H1 (cell line): ENCODE measurements around the gene EPB41L4B. TPM values are rescaled to one million over a fixed set of nuclear protein-coding genes. Genes with fewer than 3 reads are reported as not detected.

Experiments used
- KDM5A ChIP-seq: fragments of 200-600 bp; IDR thresholded peaks from 2 replicates; pipeline ENCODE4 v1.7.1; 2012; ENCODE audit warnings: mild to moderate bottlenecking, low read length, inconsistent platforms, mixed read lengths
- POLR2A ChIP-seq, 2 experiments: IDR thresholded peaks; 1 replicate in 1 of 2; 2 replicates in 1 of 2; pipeline ENCODE4 v1.6.1; 2011; ENCODE audit warnings: low read depth in 2 of 2, low read length in 2 of 2, mild to moderate bottlenecking in 2 of 2; ENCODE audit errors: control extremely low read depth in 1 of 2
- RAD21 ChIP-seq, 2 experiments: IDR thresholded peaks in 1 of 2; conservative IDR thresholded peaks in 1 of 2; 2 replicates each; pipeline ENCODE4 v1.6.1; 2011; ENCODE audit warnings: low read depth in 2 of 2, low read length in 2 of 2, improper control_type of control experiment in 1 of 2, inconsistent platforms in 1 of 2, mild to moderate bottlenecking in 1 of 2, moderate library complexity in 1 of 2
- TAF7 ChIP-seq: optimal IDR thresholded peaks from 2 replicates; pipeline ENCODE3; 2011; ENCODE audit warnings: low read depth, mild to moderate bottlenecking, inconsistent platforms, low read length, moderate library complexity, borderline replicate concordance
- TCF12 ChIP-seq: IDR thresholded peaks from 2 replicates; pipeline ENCODE4 v1.6.1; 2011; ENCODE audit warnings: low read depth, mild to moderate bottlenecking, low read length
- polyA plus RNA-seq, 7 experiments: library from polyadenylated mRNA; depleted of rRNA in 3 of 7; stranded (reverse) in 5 of 7; unstranded in 2 of 7; fragments of >200 nt in 5 of 7; fragments of 200-250 nt in 2 of 7; gene quantifications; 1 replicate in 5 of 7; 2 replicates in 1 of 7; 4 replicates in 1 of 7; pipeline versions ENCODE4 v1.2.1 to v1.2.3, GENCODE V29; 2011 to 2013; ENCODE audit warnings: missing spikeins in 2 of 7, mixed read lengths in 2 of 7
- total RNA-seq: library from RNA; stranded (reverse); fragmentation: NEBNext Ultra II Directional; extraction: Animal tissue kit (Norgen Biotek cat#: 25700); gene quantifications from 2 replicates; pipeline ENCODE4 v1.2.1, GENCODE V29; 2021
- TF ChIP-seq, protein P1 (sequence below): IDR thresholded peaks from 2 replicates; pipeline ENCODE4 v1.6.1; 2011; ENCODE audit warnings: low read length, improper control_type of control experiment
- TF ChIP-seq, protein P2 (sequence below): IDR thresholded peaks from 2 replicates; pipeline ENCODE4 v1.6.1; 2012; ENCODE audit warnings: inconsistent platforms
- TF ChIP-seq, protein P3 (sequence below): IDR thresholded peaks from 2 replicates; pipeline ENCODE4 v1.6.1; 2011; ENCODE audit warnings: low read depth, mild to moderate bottlenecking, low read length; ENCODE audit not compliant: insufficient read depth

Gene EPB41L4B
- total and polyA plus RNA-seq, 2 of the 8 experiments (the other 6 are each of a cell fraction or from before 2014, with no cell fraction given): 11.9 to 25.0 TPM

DNA sequence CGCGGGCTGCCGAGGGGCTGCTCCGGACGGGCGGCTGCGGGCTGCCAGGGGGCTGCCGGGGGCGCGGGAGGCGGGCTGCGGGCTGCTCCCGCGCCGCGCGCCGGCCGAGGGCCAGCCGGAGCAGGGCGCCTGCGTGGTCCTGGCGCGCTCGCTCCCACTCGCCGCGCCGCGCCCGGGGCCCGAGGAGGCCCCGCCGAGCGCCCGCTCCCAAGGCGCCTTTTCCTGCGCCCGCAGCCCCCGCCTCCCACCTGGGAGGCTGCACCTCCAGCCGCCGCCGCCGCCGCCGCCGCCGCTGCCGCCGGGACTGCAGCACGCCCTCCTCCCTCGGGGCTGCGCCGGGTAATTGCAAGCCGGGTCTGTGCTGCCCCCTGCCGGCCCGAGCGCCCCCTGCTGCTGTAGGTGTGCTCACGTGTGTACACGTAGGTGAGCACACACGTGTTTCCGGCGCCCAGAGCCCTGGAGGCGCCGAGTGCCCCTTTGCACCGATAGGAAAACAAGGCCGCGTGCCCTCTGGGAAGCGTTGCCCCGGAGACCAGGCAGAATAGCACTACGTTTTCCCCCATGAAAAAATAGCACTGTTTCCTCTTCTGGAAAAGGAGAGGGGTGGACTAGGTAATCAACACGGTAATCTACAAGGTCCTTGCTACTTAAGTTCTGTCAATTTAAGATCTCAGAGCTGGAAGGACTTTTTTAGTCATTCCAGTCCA is at the start of gene EPB41L4B (continued):
- TF ChIP-seq, protein P1, sequence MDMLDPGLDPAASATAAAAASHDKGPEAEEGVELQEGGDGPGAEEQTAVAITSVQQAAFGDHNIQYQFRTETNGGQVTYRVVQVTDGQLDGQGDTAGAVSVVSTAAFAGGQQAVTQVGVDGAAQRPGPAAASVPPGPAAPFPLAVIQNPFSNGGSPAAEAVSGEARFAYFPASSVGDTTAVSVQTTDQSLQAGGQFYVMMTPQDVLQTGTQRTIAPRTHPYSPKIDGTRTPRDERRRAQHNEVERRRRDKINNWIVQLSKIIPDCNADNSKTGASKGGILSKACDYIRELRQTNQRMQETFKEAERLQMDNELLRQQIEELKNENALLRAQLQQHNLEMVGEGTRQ: peak; percentile 79
- 0 out of 2 replicates have a peak, but pooled peaks have one; percentile 35 for TF ChIP-seq TCF12
- TF ChIP-seq RAD21 (IDR thresholded peaks at IDR 0.05 in 1 of 2, conservative IDR thresholded peaks at IDR 0.05 in 1 of 2; ENCODE audit: low read depth in 2 of 2, low read length in 2 of 2): peak; percentile 86 to 93
- no peak for TF ChIP-seq POLR2A (IDR thresholded peaks at IDR 0.05; ENCODE audit: control extremely low read depth in 1 of 2, low read depth in 2 of 2, low read length in 2 of 2)
- TF ChIP-seq, protein P2, sequence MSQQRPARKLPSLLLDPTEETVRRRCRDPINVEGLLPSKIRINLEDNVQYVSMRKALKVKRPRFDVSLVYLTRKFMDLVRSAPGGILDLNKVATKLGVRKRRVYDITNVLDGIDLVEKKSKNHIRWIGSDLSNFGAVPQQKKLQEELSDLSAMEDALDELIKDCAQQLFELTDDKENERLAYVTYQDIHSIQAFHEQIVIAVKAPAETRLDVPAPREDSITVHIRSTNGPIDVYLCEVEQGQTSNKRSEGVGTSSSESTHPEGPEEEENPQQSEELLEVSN: peak; percentile 93
- TF ChIP-seq, protein P3, sequence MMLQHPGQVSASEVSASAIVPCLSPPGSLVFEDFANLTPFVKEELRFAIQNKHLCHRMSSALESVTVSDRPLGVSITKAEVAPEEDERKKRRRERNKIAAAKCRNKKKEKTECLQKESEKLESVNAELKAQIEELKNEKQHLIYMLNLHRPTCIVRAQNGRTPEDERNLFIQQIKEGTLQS: peak; percentile 69
- peak; percentile 62 for TF ChIP-seq TAF7
- TF ChIP-seq KDM5A: no peak
